Testis (tissue), 3 donors: ENCODE results near the gene ALPK1. TPM values are rescaled to one million over a fixed set of nuclear protein-coding genes. Genes with fewer than 3 reads are reported as not detected.

ENCODE experiments used
- DNase-seq: peaks from one replicate; pipeline ENCODE4 v3.0.0-alpha.2; 2019
- H3K27ac ChIP-seq, 2 donors: fragments of 200-600 bp; sonication (generic); one replicate each; pipeline ENCODE4 v1.5.1; 2019
- H3K27me3 ChIP-seq: fragments of 200-600 bp; sonication (generic); one replicate; pipeline ENCODE4 v1.5.1; 2019
- H3K36me3 ChIP-seq: fragments of 200-600 bp; sonication (generic); one replicate; pipeline ENCODE4 v1.5.1; 2017; ENCODE audit warnings: low read depth; ENCODE audit errors: missing control alignments
- H3K4me1 ChIP-seq: fragments of 200-600 bp; sonication (generic); one replicate; pipeline ENCODE4 v1.5.1; 2019
- H3K4me3 ChIP-seq, 2 donors: fragments of 200-600 bp; sonication (generic); one replicate each; pipeline ENCODE4 v1.5.1; 2017 to 2019
- H3K9me3 ChIP-seq: fragments of 200-600 bp; sonication (generic); one replicate; pipeline ENCODE4 v1.5.1; 2017
- CTCF ChIP-seq, 3 experiments: fragments of 450-650 bp in 2 of 3; fragments of 200-600 bp in 1 of 3; sonication (generic) in 1 of 3; IDR thresholded peaks; one replicate each; pipeline ENCODE4 v1.5.1; 2016 to 2019; ENCODE audit warnings: antibody characterized with exemption in 3 of 3, mild to moderate bottlenecking in 2 of 3, moderate library complexity in 1 of 3
- POLR2A ChIP-seq: fragments of 450-650 bp; IDR thresholded peaks from one replicate; pipeline ENCODE4 v1.6.1; 2017; ENCODE audit warnings: antibody characterized with exemption, mild to moderate bottlenecking, moderate library complexity
- WGBS, 2 donors: methylation state at CpG; one replicate each; pipeline ENCODE4 v1.1.5; 2018; 5-methylcytosine and 5-hydroxymethylcytosine counted together
- intact Hi-C: fragments of 100-400 bp; cut with DNase I; formaldehyde crosslinking; loops from one replicate; pipeline ENCODE4 v1.15.1; 2023; ENCODE audit warnings: low total_unique reads
- polyA plus RNA-seq: library from polyadenylated mRNA; stranded (reverse); fragments of 350-450 nt; fragmentation: Illumina TruSeq; extraction: RNeasy Lipid Tissue Mini Kit (QIAGEN cat#74804); gene quantifications from one replicate; pipeline ENCODE4 v1.2.3, GENCODE V29; 2014; ENCODE audit warnings: low read depth, low replicate concordance; ENCODE audit not compliant: insufficient read depth
- total RNA-seq, 2 donors: library from RNA; depleted of rRNA; stranded (reverse); fragments of >200 nt; gene quantifications; one replicate each; pipeline ENCODE4 v1.2.3, GENCODE V29; 2016

Gene ALPK1
- total and polyA plus RNA-seq, 3 donors from 2014 or later: 5.2 to 12.5 (median 9.7) TPM

DNA sequence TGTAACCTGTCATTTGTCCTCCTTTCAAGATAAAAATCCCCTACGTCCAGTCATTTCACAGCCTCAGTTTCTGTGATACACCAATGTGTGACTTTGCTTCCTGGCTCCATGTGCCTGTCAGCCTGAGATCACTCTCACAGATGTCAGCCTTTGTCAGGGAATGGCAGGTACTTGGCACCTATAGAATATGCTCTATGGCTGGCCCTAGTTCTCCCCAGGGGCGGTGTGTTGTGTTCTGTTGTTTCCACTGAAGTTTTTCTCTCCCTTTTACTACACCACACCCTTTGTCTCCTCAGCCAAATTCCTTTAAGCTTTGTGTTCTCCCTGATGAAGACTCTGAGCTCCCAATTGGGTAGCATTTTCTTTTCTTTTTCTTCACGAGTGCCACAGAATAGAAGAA lies 81.7 kb downstream of the ALPK1 start:
- Histone ChIP-seq H3K36me3 (no peaks in the 10 kb centered on the region), H3K27me3 (no peaks in the 10 kb centered on the region), H3K27ac (no peak overlapping the region), H3K4me1 (no peaks in the 10 kb centered on the region), H3K9me3 (no peaks in the 10 kb centered on the region), H3K4me3 (peak overlapping the region in 1 of 2 donors; percentile 12)
- no peak for TF ChIP-seq CTCF (IDR thresholded peaks at IDR 0.05)
- WGBS, 2 donors: 49 to 54% methylated on average over 3 of the region's 3 CpGs
- intact Hi-C loops: no loop called here
- no peak for DNase-seq

GRCh38 chr4:112379306-112379705 lies 82.1 kb downstream of the ALPK1 start:
- no peaks in the 10 kb centered on the region for H3K36me3 ChIP-seq
- TF ChIP-seq POLR2A (no peak), CTCF (IDR thresholded peaks at IDR 0.05) (no peak)
- 51 to 65% methylated on average over 17 to 26 of the region's 26 CpGs for WGBS, 2 donors
- peak overlapping the region; percentile 10 to 12 for H3K4me3 ChIP-seq
- DNase-seq: peak; percentile 25
- no peak overlapping the region for H3K27ac ChIP-seq
- H3K9me3 ChIP-seq: no peaks in the 10 kb centered on the region
- intact Hi-C loops: no loop called here
- H3K27me3 ChIP-seq: no peaks in the 10 kb centered on the region
- no peaks in the 10 kb centered on the region for H3K4me1 ChIP-seq

- Histone ChIP-seq H3K4me1 (no peaks in the 10 kb centered on the region), H3K36me3 (no peaks in the 10 kb centered on the region), H3K9me3 (no peaks in the 10 kb centered on the region), H3K27me3 (no peaks in the 10 kb centered on the region), H3K4me3 (no peak overlapping the region), H3K27ac (no peak overlapping the region)
- 79 to 87% methylated on average over 6 of the region's 6 CpGs for WGBS, 2 donors
- intact Hi-C loops: no loop called here
- no peak for DNase-seq
- no peak for TF ChIP-seq CTCF (IDR thresholded peaks at IDR 0.05)
- no peak for TF ChIP-seq POLR2A
These were observed 85.0 kb downstream of the ALPK1 start for GRCh38 chr4:112381996-112382692.

- WGBS, 2 donors: 85 to 97% methylated on average over 4 of the region's 4 CpGs
- intact Hi-C loops: no loop called here
- no peak overlapping the region for H3K27ac ChIP-seq
- no peak for DNase-seq
- H3K36me3 ChIP-seq: no peaks in the 10 kb centered on the region
- TF ChIP-seq POLR2A: no peak
- TF ChIP-seq CTCF (IDR thresholded peaks at IDR 0.05): no peak
- H3K4me3 ChIP-seq: no peak overlapping the region
- no peaks in the 10 kb centered on the region for H3K27me3 ChIP-seq
- H3K9me3 ChIP-seq: no peaks in the 10 kb centered on the region
- no peaks in the 10 kb centered on the region for H3K4me1 ChIP-seq
These were observed 88.9 kb downstream of the ALPK1 start for GRCh38 chr4:112386071-112386470.

DNA sequence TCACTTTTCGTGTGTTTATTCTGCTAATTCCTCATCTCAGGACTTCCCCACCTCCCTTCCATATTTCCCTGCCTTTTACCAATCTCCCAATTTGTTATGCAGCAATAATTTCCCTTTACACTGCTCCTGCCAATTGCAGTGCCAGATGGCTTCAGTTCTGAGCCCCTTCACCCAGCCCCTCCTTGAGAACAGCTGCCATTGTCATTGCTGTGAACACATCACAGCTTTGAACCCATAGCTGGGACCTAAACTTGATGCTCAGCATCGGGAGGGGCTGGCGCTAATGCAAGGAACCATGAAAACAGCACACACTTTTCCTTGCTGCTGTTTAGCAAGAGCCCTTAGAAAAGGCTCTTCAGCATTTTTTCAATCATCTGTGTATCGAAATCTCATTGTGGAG lies 104.9 kb downstream of the ALPK1 start:
- intact Hi-C loops: no loop called here
- no peak overlapping the region for H3K27ac ChIP-seq
- no peaks in the 10 kb centered on the region for H3K9me3 ChIP-seq
- no peak for DNase-seq
- no peaks in the 10 kb centered on the region for H3K36me3 ChIP-seq
- WGBS, 2 donors: 93 to 94% methylated on average over 4 of the region's 4 CpGs
- no peaks in the 10 kb centered on the region for H3K4me1 ChIP-seq
- H3K4me3 ChIP-seq: no peak overlapping the region
- no peaks in the 10 kb centered on the region for H3K27me3 ChIP-seq
- TF ChIP-seq CTCF (IDR thresholded peaks at IDR 0.05) (no peak), POLR2A (no peak)
